Brain microvascular endothelial cell (primary cell): ENCODE results near the gene TFEB.

Source experiments
- DNase-seq: peaks from one replicate; pipeline ENCODE4 v3.0.0-alpha.2; 2020
- H3K27ac ChIP-seq: fragments of 250-450 bp; sonication (Bioruptor Pico); 2 replicates; pipeline ENCODE4 v1.5.1; 2020; ENCODE audit warnings: mild to moderate bottlenecking, moderate library complexity
- H3K27me3 ChIP-seq: fragments of 250-450 bp; sonication (Bioruptor Pico); replicated peaks from 2 replicates; pipeline ENCODE4 v1.5.1; 2020; ENCODE audit warnings: mild to moderate bottlenecking
- H3K36me3 ChIP-seq: fragments of 250-450 bp; sonication (Bioruptor Pico); replicated peaks from 2 replicates; pipeline ENCODE4 v1.5.1; 2020; ENCODE audit warnings: mild to moderate bottlenecking
- H3K4me3 ChIP-seq: 2 replicates; pipeline ENCODE4 v1.5.1; 2011; ENCODE audit warnings: low read depth, mild to moderate bottlenecking, control low read depth, low read length, moderate library complexity
- CTCF ChIP-seq: IDR thresholded peaks from 2 replicates; pipeline ENCODE4 v1.5.1; 2011; ENCODE audit warnings: low read depth, mild to moderate bottlenecking, moderate library complexity, low read length, control low read depth, inconsistent platforms; ENCODE audit errors: missing control alignments
- in situ Hi-C: cut with HindIII; loops from 2 replicates; pipeline ENCODE4 v1.10.0; 2017; ENCODE audit warnings: low sequenced_read_pairs, low pct_ligation_motif_present

TFEB gene

GRCh38 chr6:41735427-41736185, at the start of gene TFEB:
Gene TFEB, minus strand, starts transcription at chr6:41735608. Its CDS starts 44,395 bp downstream, at chr6:41691213.
- peak; percentile 77 for TF ChIP-seq CTCF
- in situ Hi-C loops, result no loop called here
- peak; percentile 87 for DNase-seq
- Histone ChIP-seq H3K27me3 (no peaks in the 10 kb centered on the region), H3K36me3 (no peaks in the 10 kb centered on the region), H3K27ac (peak within 1 kb of the TSS; percentile 72), H3K4me3 (peak within 1 kb of the TSS; percentile 73)

GRCh38 chr6:41784581-41785171, 49.3 kb upstream of the TFEB start:
- Histone ChIP-seq H3K27me3 (no peaks in the 10 kb centered on the region), H3K4me3 (no peak overlapping the region), H3K27ac (no peak overlapping the region), H3K36me3 (peaks cover 7% of the 10 kb centered on the region)
- TF ChIP-seq CTCF, result no peak
- no peak for DNase-seq
- in situ Hi-C loops, result loop anchor here (25.0 kb wide), 1 partner anchor 253 kb away; no protein-coding TSS in a partner anchor

- no peak overlapping the region for H3K27ac ChIP-seq
- no peaks in the 10 kb centered on the region for H3K27me3 ChIP-seq
- in situ Hi-C loops, result loop anchor here (25.0 kb wide), 1 partner anchor 254 kb away; no protein-coding TSS in a partner anchor
- no peak for TF ChIP-seq CTCF
- no peak overlapping the region for H3K4me3 ChIP-seq
- no peak for DNase-seq
- H3K36me3 ChIP-seq, result no peaks in the 10 kb centered on the region
Observed at GRCh38 chr6:41783106-41783780, 47.8 kb upstream of the TFEB start.

- Histone ChIP-seq H3K36me3 (no peaks in the 10 kb centered on the region), H3K27me3 (no peaks in the 10 kb centered on the region), H3K4me3 (no peak overlapping the region), H3K27ac (no peak overlapping the region)
- in situ Hi-C loops, result loop anchor here (25.0 kb wide), 1 partner anchor 256 kb away; no protein-coding TSS in a partner anchor
- TF ChIP-seq CTCF, result no peak
- DNase-seq, result no peak
Observed at GRCh38 chr6:41781366-41781730, 45.9 kb upstream of the TFEB start.

GRCh38 chr6:41780551-41781365, 45.4 kb upstream of the TFEB start, which contains the start of gene PRICKLE4:
Gene PRICKLE4, plus strand, starts transcription at chr6:41780782. Its CDS starts 2,692 bp downstream, at chr6:41783474.
- H3K4me3 ChIP-seq, result peak within 1 kb of the TSS; percentile 69
- in situ Hi-C loops, result loop anchor here (25.0 kb wide), 1 partner anchor 257 kb away; no protein-coding TSS in a partner anchor
- DNase-seq, result no peak
- no peak for TF ChIP-seq CTCF
- H3K27me3 ChIP-seq, result no peaks in the 10 kb centered on the region
- H3K36me3 ChIP-seq, result no peaks in the 10 kb centered on the region
- no peak within 1 kb of the TSS for H3K27ac ChIP-seq
